ENCODE data around the gene ARHGEF19.

The ARHGEF19 gene

DNA sequence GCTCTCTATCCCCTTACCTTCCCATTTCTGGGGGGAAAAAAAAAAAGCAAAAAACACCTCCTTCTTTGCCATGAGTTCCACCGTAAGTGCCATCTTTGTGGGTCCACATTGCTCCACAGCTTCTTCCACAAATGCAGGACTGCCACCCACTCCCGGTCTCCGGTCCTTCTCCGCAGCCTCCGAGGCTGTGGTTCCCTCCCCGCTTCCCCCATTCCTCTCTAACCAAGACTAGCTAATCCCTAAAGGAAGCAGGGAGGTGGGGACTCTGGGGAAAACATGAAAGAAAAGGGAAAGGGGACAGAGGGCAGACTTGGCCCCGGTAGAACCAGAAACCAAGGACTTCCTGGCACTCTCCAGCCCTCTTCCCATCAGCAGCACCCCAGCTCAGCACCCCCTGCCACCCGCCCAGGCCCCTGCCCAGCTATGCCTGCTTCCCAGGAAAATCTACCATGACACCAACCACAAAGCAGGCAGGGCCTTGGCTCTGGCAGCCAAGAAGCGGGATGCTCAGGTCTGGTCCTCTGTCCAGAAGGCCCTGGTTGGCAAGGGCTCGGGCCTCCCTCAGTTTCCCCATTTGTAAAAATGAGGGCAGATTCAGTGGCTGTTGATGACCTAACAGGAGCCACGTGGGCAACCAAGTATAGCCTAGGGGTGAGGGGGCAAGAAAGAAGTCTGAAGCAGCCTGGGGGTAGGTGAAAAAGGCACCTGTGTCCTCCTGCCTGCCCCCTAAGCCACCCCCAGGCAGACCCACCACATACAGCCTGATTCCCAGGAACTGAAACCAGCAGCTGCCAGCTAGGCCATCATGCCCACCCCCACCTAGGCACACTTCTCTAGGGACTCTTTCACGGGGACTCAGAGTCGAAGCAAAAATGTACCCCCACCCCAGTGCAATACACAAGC is 59.1 kb downstream of the ARHGEF19 start:
- FAIRE-seq (no peak), DNase-seq (ENCODE audit: insufficient read length, low spot score) (no peak)

- DNase-seq (ENCODE audit: insufficient read length, low spot score) (no peak), FAIRE-seq (no peak)
These were observed 59.9 kb downstream of the ARHGEF19 start for GRCh38 chr1:16152481-16153087.

DNA sequence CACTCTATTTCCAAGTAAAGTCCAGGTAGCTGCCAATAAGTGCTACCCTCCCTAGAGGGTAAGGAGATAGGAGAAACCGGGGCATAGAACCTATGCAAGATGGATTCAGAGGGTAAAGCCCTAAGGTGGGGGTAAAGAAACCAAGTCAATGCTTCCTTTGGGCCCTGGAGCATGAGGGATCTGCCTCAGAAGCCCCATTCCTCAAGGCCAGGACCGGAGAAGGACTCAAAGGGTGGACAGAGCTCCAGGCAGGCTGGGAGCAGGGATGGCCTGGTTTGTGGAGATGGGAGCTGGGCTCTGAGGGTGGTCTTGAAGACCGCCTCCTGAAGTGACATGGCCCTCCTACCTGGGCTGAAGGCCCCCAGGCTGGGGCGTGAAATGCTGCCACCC is 60.5 kb downstream of the ARHGEF19 start:
- no peak for FAIRE-seq

DNA sequence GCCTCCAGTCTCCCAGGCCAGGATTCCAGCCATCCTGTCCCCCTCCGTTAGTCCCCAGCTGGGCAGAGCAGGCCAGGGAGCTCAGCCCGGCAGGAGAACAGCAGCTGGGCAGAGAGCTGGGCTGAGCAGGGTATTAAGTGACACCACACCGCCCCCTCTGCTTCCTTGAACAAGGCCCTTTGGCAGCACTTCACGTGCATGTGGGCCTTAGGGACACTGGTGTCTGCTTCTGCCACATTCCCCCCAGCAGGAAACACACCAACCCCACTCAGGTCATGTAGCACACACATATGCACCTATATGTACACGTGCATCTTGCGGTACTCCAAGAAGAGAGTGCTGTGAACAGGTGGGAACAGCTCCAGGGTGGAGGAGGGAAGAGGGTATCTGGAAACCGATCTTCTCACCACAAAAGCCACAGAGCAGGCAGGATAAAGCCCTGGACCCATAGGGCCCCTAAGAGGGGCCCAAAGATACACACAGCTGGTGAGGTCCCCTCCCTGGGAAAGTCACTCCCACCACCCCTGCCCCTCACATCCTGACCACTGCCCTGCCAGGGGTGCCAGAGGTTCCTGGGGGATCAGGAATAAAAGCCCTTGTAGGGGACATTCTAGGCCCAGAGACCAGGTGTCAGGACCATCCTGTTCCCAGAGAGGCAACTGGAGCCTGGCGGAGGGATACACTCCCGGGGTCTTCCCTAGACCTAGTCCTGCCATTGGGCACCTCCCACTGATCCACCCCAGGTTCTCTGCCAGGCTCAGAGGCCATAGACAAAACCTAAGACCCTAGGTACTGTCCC is 61.1 kb downstream of the ARHGEF19 start:
- no peak for FAIRE-seq
- no peak for DNase-seq (ENCODE audit: insufficient read length, low spot score)

More for the DNA sequence above, 60.5 kb downstream of the ARHGEF19 start:
- no peak for DNase-seq (ENCODE audit: insufficient read length, low spot score)

DNA sequence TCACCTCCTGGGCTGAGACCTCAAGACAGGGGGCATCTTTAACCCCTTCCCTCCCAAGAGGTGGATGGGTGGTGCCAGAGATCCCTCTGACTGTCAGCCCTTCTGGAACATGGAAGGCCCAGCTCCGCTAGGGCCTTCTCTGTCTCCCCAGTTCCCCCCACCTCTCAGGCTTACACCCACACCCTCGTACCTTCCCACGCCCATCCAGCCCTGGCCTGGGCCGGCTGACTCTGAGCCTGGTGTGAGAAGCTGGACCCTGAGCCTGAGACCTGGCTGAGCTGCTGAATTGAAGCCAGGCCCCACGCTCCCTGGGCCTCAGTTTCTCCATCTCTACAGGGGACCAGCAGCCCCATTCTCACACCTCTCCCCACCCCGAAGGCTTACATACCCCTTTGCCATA is 61.9 kb downstream of the ARHGEF19 start:
- no peak for FAIRE-seq
- no peak for DNase-seq (ENCODE audit: insufficient read length, low spot score)

GRCh38 chr1:16149702-16150488 is 62.6 kb downstream of the ARHGEF19 start:
- DNase-seq (ENCODE audit: insufficient read length, low spot score), result no peak
- no peak for FAIRE-seq

- no peak for DNase-seq (ENCODE audit: insufficient read length, low spot score)
- no peak for FAIRE-seq
These were observed 63.3 kb downstream of the ARHGEF19 start for GRCh38 chr1:16149146-16149545.

DNA sequence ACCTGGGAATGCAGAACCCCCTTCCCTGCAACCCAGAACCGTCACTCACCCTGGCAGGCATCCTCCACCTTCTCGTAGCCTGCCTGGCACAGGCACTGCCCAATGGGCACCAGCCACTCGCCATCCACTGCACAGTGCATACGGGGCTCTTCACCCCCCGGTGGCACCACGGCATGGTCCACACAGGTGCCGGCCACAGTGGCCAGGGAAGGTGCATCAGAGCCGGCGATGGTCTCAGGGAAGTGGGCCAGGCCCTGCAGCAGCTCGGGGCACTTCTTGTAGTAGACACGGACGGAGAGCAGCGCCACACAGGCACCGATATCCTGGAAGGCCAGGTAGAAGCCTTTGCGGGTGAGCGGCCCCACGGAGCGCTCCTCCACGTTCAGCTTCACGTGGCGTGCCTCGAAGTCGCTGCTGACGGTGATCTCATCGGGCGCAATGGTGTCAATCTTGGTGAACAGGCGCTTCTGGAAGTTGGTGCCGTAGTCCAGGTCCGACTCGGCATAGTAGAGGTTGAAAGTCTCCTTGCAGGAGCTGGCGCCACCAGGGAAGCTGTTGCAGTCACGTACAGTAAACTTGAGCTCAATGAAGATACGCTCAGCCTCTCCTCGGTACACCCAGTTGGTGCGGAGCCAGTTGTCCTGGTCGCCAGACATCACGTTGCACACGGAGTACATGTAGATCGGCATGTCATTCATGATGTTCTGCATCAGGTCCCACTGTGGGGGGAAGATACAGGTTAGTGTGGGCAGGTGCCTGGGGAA is 63.9 kb downstream of the ARHGEF19 start:
- FAIRE-seq (no peak), DNase-seq (ENCODE audit: insufficient read length, low spot score) (no peak)
